ENCODE results near the gene PHF11.

The PHF11 gene

GRCh38 chr13:49499889-49500660 is 4.3 kb downstream of the PHF11 start:
- no peak for DNase-seq

- no peak for DNase-seq
These were observed 7.2 kb downstream of the PHF11 start for GRCh38 chr13:49502954-49503353.

- no peak for DNase-seq
These were observed 8.2 kb downstream of the PHF11 start for GRCh38 chr13:49503951-49504350.

GRCh38 chr13:49512578-49512977 is 16.8 kb downstream of the PHF11 start:
- no peak for DNase-seq

GRCh38 chr13:49516467-49516866 is 20.7 kb downstream of the PHF11 start:
- DNase-seq: no peak

- DNase-seq: no peak
These were observed 21.7 kb downstream of the PHF11 start for GRCh38 chr13:49517461-49517860.

GRCh38 chr13:49521224-49521623 is 25.5 kb downstream of the PHF11 start:
- no peak for DNase-seq

GRCh38 chr13:49524740-49525501 is 29.2 kb downstream of the PHF11 start:
- DNase-seq: no peak

GRCh38 chr13:49527123-49527522 is 31.4 kb downstream of the PHF11 start:
- no peak for DNase-seq

- no peak for DNase-seq
These were observed 32.4 kb downstream of the PHF11 start for GRCh38 chr13:49528161-49528560.

GRCh38 chr13:49530457-49530856 is 34.7 kb downstream of the PHF11 start:
- no peak for DNase-seq

GRCh38 chr13:49532593-49532992 is 36.8 kb downstream of the PHF11 start:
- no peak for DNase-seq

GRCh38 chr13:49533011-49533410 is 37.3 kb downstream of the PHF11 start:
- no peak for DNase-seq

- DNase-seq: no peak
These were observed 38.0 kb downstream of the PHF11 start for GRCh38 chr13:49533591-49534269.

GRCh38 chr13:49536144-49536873 is 40.6 kb downstream of the PHF11 start:
- no peak for DNase-seq

- DNase-seq: no peak
These were observed 42.7 kb downstream of the PHF11 start for GRCh38 chr13:49538404-49538803.

GRCh38 chr13:49539313-49539712 is 43.6 kb downstream of the PHF11 start:
- no peak for DNase-seq

GRCh38 chr13:49539746-49540145 is 44.0 kb downstream of the PHF11 start:
- no peak for DNase-seq

GRCh38 chr13:49540552-49540951 is 44.8 kb downstream of the PHF11 start:
- no peak for DNase-seq

- DNase-seq: no peak
These were observed 47.9 kb downstream of the PHF11 start for GRCh38 chr13:49543656-49544055.

- DNase-seq: no peak
These were observed 49.9 kb downstream of the PHF11 start for GRCh38 chr13:49545661-49546060.

- DNase-seq: no peak
These were observed 50.8 kb downstream of the PHF11 start for GRCh38 chr13:49546561-49546960.

GRCh38 chr13:49549289-49549688 is 53.5 kb downstream of the PHF11 start:
- DNase-seq: no peak

All from activated T-cell treated with anti-CD3 and anti-CD28 coated beads, Interleukin-2, amount 50 U/mL, for 1 hour (primary cell).